Endodermal cell (in vitro differentiated cells): Measurements from ENCODE around the gene NDUFAF8. TPM values are rescaled to one million over a fixed set of nuclear protein-coding genes. Genes with fewer than 3 reads are reported as not detected.
A peak's percentile ranks its signal among the peaks of the same experiment; 100 is the strongest.

Experiments
- DNase-seq: peaks from one replicate; pipeline ENCODE4 v3.0.0-alpha.2; 2017
- H3K27ac ChIP-seq: 2 replicates; pipeline ENCODE4 v1.5.1; 2013; ENCODE audit warnings: mild to moderate bottlenecking, low read depth, low read length, moderate library complexity
- H3K27me3 ChIP-seq: 2 replicates; pipeline ENCODE4 v1.6.1; 2013; ENCODE audit warnings: mild to moderate bottlenecking, low read length, moderate library complexity; ENCODE audit not compliant: insufficient read depth, control insufficient read depth, poor library complexity, severe bottlenecking
- H3K36me3 ChIP-seq: 2 replicates; pipeline ENCODE4 v1.7.0; 2013; ENCODE audit warnings: mild to moderate bottlenecking, low read length, moderate library complexity; ENCODE audit not compliant: control insufficient read depth, insufficient read depth
- H3K4me1 ChIP-seq: one replicate; pipeline ENCODE4 v1.7.0; 2013; ENCODE audit warnings: low read length; ENCODE audit not compliant: control insufficient read depth, insufficient read depth
- H3K4me3 ChIP-seq: 2 replicates; pipeline ENCODE4 v1.5.1; 2013; ENCODE audit warnings: mild to moderate bottlenecking, low read length, moderate library complexity
- H3K9ac ChIP-seq: 2 replicates; pipeline ENCODE4 v1.6.1; 2013; ENCODE audit warnings: mild to moderate bottlenecking, low read length, moderate library complexity; ENCODE audit not compliant: poor library complexity, severe bottlenecking; ENCODE audit errors: extremely low read depth
- H3K9me3 ChIP-seq: 2 replicates; pipeline ENCODE4 v1.6.1; 2013; ENCODE audit warnings: mild to moderate bottlenecking, low read length, moderate library complexity; ENCODE audit not compliant: control insufficient read depth
- H3K27ac Mint-ChIP-seq: 2 replicates; pipeline ENCODE4 v1.8.0; 2020; ENCODE audit warnings: mixed read lengths
- H3K27me3 Mint-ChIP-seq: 2 replicates; pipeline ENCODE4 v1.8.0; 2021; ENCODE audit warnings: mild to moderate bottlenecking, mixed read lengths; ENCODE audit not compliant: insufficient read depth
- H3K36me3 Mint-ChIP-seq: 2 replicates; pipeline ENCODE4 v1.8.0; 2020; ENCODE audit warnings: low read depth, mixed read lengths
- H3K4me1 Mint-ChIP-seq: 2 replicates; pipeline ENCODE4 v1.8.0; 2020; ENCODE audit warnings: mixed read lengths
- H3K4me3 Mint-ChIP-seq: 2 replicates; pipeline ENCODE4 v1.8.0; 2020; ENCODE audit warnings: mild to moderate bottlenecking, moderate library complexity, mixed read lengths
- H3K9me3 Mint-ChIP-seq: 2 replicates; pipeline ENCODE4 v1.8.0; 2020; ENCODE audit warnings: mild to moderate bottlenecking, mixed read lengths
- CTCF ChIP-seq: fragments of 200-600 bp; sonication (generic); conservative IDR thresholded peaks from 2 replicates; pipeline ENCODE4 v1.5.0; 2021; ENCODE audit warnings: antibody characterized with exemption, mild to moderate bottlenecking
- WGBS, 2 experiments: methylation state at CpG; one replicate each; pipeline versions ENCODE4 v1.1.5 to v1.1.7; 2013; ENCODE audit warnings: missing lambda C conversion rate in 2 of 2, mixed read lengths in 1 of 2; ENCODE audit not compliant: insufficient coverage in 1 of 2, insufficient read length in 1 of 2; 5-methylcytosine and 5-hydroxymethylcytosine counted together
- total RNA-seq, 2 donors: library from RNA; stranded (reverse); fragmentation: NEBNext Ultra II Directional in 1 of 2; extraction: Animal tissue kit (Norgen Biotek cat#: 25700) in 1 of 2; gene quantifications; 2 replicates in 1 of 2; 3 replicates in 1 of 2; pipeline ENCODE4 v1.2.1, GENCODE V29; 2021

The NDUFAF8 gene
- total RNA-seq, 2 donors from 2014 or later, result 42.7 to 48.7 TPM

DNA sequence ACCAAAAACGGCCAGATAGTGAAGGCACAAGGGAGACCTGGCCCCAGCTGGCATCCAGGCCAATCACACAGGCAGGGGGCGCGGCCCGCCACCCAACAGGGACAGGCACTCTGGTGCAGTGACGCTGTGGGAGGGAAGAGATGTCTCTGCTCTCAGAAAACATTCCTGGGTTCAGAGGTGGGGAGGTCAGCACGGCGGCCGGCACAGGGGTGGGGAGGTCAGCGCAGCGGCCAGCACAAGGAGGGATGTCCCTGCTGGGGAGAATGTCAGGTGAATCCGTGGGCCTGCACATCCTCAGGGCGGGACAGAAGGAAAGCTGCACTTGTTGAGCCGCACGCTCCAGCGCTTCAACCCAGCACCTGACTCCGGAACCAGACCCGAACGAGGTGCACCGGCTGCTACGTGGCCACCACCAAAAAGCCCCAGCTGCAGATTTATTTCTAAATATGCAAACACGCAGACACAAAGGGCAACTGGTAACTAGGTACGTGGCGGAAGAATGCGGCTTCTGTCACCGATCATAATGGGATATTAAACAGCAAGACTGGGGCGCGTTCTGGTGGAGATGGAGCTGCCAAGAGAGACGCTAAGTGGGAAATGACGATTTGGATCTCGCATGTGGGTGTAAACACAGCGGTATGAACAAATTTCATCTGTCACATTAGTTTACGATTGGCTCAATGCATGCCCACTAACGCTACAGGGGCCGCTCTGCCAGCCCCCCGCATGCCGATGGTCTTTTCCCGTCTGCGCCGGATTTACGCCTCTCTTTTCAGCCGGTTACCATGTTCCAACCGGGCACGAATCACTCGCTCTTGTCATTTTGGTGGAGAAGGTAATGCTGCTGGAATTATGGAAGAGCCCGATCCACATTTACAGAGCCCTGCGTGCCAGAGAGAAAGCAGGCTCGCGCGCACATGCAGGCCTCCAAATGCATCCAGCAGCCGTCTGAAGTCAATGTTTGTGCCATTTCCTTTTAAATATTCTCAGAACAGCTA is 40.5 kb downstream of the NDUFAF8 start:
- peaks cover 15% of the 10 kb centered on the region for H3K36me3 ChIP-seq
- peaks cover 43% of the 10 kb centered on the region for H3K36me3 Mint-ChIP-seq
- H3K27ac Mint-ChIP-seq, result no peak overlapping the region
- no peaks in the 10 kb centered on the region for H3K27me3 ChIP-seq
- 93 to 95% methylated on average over 45 to 50 of the region's 50 CpGs for WGBS, 2 experiments
- no peaks in the 10 kb centered on the region for H3K27me3 Mint-ChIP-seq
- no peaks in the 10 kb centered on the region for H3K9me3 ChIP-seq
- no peak overlapping the region for H3K4me3 ChIP-seq
- no peaks in the 10 kb centered on the region for H3K4me1 Mint-ChIP-seq
- no peaks in the 10 kb centered on the region for H3K9me3 Mint-ChIP-seq
- peak overlapping the region; percentile 24 for H3K27ac ChIP-seq
- no peak overlapping the region for H3K9ac ChIP-seq
- H3K4me3 Mint-ChIP-seq, result no peak overlapping the region
- no peak for TF ChIP-seq CTCF
- DNase-seq, result no peak
- no peaks in the 10 kb centered on the region for H3K4me1 ChIP-seq

GRCh38 chr17:81280571-81280970 is 41.5 kb downstream of the NDUFAF8 start:
- H3K27ac ChIP-seq, result peak overlapping the region; percentile 53
- Mint-ChIP-seq H3K27me3 (no peaks in the 10 kb centered on the region), H3K4me1 (no peaks in the 10 kb centered on the region), H3K27ac (peak overlapping the region; percentile 8), H3K9me3 (no peaks in the 10 kb centered on the region), H3K4me3 (no peak overlapping the region), H3K36me3 (peaks cover 40% of the 10 kb centered on the region)
- 91 to 93% methylated on average over 11 to 17 of the region's 24 CpGs for WGBS, 2 experiments
- no peak for DNase-seq
- no peaks in the 10 kb centered on the region for H3K9me3 ChIP-seq
- H3K27me3 ChIP-seq, result no peaks in the 10 kb centered on the region
- H3K4me1 ChIP-seq, result no peaks in the 10 kb centered on the region
- H3K4me3 ChIP-seq, result no peak overlapping the region
- H3K9ac ChIP-seq, result no peak overlapping the region
- no peak for TF ChIP-seq CTCF
- H3K36me3 ChIP-seq, result peaks cover 15% of the 10 kb centered on the region

DNA sequence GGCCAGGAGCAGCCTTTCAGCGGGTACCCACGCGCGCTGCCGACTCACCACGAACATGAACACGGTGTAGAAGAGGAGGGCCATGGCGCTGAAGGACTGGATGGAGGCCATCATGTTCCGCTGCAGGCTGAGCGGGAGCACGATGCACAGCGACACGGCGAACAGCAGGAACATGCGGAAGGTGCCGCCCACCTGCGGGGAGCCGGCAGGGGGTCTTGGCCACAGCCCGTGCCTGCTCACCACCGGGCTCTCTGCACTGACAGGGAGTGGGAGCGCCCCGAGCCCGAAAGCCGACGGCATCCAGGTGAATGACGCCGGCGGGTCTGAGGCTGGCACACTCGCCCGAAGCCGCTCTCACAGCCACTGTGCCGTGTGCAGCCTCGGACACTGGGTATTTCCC is 43.0 kb downstream of the NDUFAF8 start:
- no peak for TF ChIP-seq CTCF
- DNase-seq, result no peak
- no peaks in the 10 kb centered on the region for H3K4me1 ChIP-seq
- no peak overlapping the region for H3K9ac ChIP-seq
- no peaks in the 10 kb centered on the region for H3K27me3 ChIP-seq
- H3K27me3 Mint-ChIP-seq, result no peaks in the 10 kb centered on the region
- peaks cover 8% of the 10 kb centered on the region for H3K36me3 ChIP-seq
- no peak overlapping the region for H3K4me3 Mint-ChIP-seq
- peaks cover 28% of the 10 kb centered on the region for H3K36me3 Mint-ChIP-seq
- H3K9me3 Mint-ChIP-seq, result no peaks in the 10 kb centered on the region
- WGBS, 2 experiments, result 93 to 96% methylated on average over 30 to 33 of the region's 33 CpGs
- H3K9me3 ChIP-seq, result no peaks in the 10 kb centered on the region
- H3K4me3 ChIP-seq, result no peak overlapping the region
- H3K4me1 Mint-ChIP-seq, result no peaks in the 10 kb centered on the region
- H3K27ac Mint-ChIP-seq, result peak overlapping the region; percentile 17
- H3K27ac ChIP-seq, result no peak overlapping the region
